ENCODE data around the gene ZNF524. TPM values are rescaled to one million over a fixed set of nuclear protein-coding genes. Genes with fewer than 3 reads are reported as not detected.

The ZNF524 gene
- total RNA-seq, 1 experiment from 2014 or later = 5.5 TPM

DNA sequence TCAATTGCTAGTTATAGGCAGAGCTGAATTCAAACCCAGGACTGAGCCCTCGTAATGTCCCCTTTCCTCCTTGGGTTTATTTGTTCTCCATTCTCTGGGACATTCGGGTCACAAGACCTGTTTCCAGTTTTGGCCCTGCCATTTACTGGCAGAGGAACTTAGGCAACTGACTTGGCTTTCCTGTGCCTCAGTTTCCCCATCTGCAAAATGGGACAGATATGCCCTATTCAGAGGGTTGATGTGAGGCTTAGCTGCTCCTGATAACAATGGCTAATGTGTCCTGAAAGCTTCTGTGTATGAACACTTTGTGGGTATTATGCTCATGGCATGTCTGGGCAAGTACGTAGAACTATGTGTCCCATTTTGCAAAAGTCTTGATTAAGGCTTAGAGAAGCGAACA is 996 bp downstream of the ZNF524 start:
- Mint-ChIP-seq H3K27me3 (ENCODE audit: low read depth) (no peaks in the 10 kb centered on the region; the same call in 1 of the 2 replicates), H3K4me3 (peak overlapping the region; percentile 74), H3K4me1 (peaks cover 29% of the 10 kb centered on the region), H3K27ac (peak overlapping the region; percentile 93), H3K9me3 (no peaks in the 10 kb centered on the region), H3K36me3 (peaks cover 8% of the 10 kb centered on the region)
- CTCF ChIA-PET = no interaction called here
- DNase-seq (ENCODE audit: low spot score) (no peak), ATAC-seq (no peak)
- TF ChIP-seq ZNF232 (CRISPR knock-in tag; IDR thresholded peaks at IDR 0.05) (no peak), ETV6 (CRISPR knock-in tag; IDR thresholded peaks at IDR 0.05) (no peak), ZNF317 (CRISPR knock-in tag; IDR thresholded peaks at IDR 0.05; ENCODE audit: borderline replicate concordance, low read depth) (no peak), ZNF396 (CRISPR knock-in tag; IDR thresholded peaks at IDR 0.05; ENCODE audit: borderline replicate concordance) (no peak)
- POLR2A ChIA-PET = interaction anchor here (1.0 kb wide), 1 partner anchor 51 kb away, joined by 3 read pairs; no protein-coding TSS in a partner anchor

DNA sequence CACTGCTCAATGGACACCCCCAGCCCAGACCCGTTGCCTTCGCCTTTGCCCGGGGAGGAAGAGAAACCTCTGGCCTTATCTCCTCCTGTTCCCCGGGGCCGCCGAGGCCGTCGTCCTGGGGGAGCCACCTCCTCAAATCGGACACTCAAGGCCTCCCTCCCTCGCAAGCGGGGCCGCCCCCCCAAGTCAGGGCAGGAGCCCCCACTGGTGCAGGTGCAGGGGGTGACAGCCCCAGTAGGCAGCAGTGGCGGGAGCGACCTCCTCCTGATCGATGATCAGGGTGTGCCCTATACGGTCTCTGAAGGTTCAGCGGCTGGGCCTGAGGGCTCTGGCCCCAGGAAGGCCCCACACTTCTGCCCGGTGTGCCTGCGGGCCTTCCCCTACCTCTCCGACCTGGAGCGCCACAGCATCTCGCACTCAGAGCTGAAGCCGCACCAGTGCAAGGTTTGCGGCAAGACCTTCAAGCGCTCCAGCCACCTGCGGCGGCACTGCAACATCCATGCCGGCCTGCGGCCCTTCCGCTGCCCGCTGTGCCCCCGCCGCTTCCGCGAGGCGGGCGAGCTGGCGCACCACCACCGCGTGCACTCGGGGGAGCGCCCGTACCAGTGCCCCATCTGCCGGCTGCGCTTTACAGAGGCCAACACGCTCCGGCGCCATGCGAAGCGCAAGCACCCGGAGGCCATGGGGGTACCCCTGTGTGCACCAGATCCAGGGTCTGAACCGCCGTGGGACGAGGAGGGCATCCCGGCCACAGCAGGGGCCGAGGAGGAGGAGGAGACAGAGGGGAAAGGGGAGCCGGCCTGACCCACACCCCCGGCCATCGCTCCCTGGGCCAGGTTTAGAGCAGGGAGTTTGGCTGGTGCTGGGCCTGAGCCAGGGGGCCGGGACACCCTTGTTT is 2.3 kb downstream of the ZNF524 start:
- Mint-ChIP-seq H3K4me1 (peaks cover 38% of the 10 kb centered on the region), H3K36me3 (peaks cover 7% of the 10 kb centered on the region), H3K9me3 (no peaks in the 10 kb centered on the region), H3K4me3 (no peak overlapping the region), H3K27ac (no peak overlapping the region), H3K27me3 (ENCODE audit: low read depth) (no peaks in the 10 kb centered on the region; the same call in 1 of the 2 replicates)
- TF ChIP-seq CTCF (IDR thresholded peaks at IDR 0.05) (no peak), TP53 (CRISPR knock-in tag; IDR thresholded peaks at IDR 0.05) (no peak)
- ChIA-PET POLR2A (interaction anchor here (0.7 kb wide), 1 partner anchor 237 kb away, joined by 3 read pairs; no protein-coding TSS in a partner anchor), CTCF (no interaction called here)
- DNase-seq (ENCODE audit: low spot score) = no peak
- ATAC-seq = no peak

DNA sequence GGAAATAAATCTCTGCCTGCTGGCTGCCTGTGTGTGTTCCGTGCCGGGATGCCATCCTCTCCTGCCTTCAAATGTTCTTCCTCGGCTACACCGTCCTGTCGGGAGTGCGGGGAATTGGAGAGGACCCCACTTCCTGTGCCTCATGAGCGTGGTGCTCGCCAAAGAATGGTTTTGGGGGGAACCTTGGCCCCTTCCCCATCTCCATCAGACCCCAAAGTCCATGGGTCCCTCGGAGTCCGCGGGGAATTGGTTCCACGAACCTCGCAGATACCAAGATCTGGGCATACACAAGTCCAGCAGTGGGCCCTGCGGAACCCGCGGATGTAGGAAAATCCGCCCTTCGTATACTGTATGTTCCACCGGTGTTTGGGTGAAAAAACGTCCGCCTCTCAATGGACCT is 3.0 kb downstream of the ZNF524 start:
- TF ChIP-seq, protein P1, sequence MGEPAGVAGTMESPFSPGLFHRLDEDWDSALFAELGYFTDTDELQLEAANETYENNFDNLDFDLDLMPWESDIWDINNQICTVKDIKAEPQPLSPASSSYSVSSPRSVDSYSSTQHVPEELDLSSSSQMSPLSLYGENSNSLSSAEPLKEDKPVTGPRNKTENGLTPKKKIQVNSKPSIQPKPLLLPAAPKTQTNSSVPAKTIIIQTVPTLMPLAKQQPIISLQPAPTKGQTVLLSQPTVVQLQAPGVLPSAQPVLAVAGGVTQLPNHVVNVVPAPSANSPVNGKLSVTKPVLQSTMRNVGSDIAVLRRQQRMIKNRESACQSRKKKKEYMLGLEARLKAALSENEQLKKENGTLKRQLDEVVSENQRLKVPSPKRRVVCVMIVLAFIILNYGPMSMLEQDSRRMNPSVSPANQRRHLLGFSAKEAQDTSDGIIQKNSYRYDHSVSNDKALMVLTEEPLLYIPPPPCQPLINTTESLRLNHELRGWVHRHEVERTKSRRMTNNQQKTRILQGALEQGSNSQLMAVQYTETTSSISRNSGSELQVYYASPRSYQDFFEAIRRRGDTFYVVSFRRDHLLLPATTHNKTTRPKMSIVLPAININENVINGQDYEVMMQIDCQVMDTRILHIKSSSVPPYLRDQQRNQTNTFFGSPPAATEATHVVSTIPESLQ (CRISPR knock-in tag; IDR thresholded peaks at IDR 0.05) = no peak
- TF ChIP-seq RELA (CRISPR knock-in tag; IDR thresholded peaks at IDR 0.05; ENCODE audit: borderline replicate concordance) (no peak), PRRX2 (CRISPR knock-in tag; IDR thresholded peaks at IDR 0.05) (no peak), FOXJ3 (CRISPR knock-in tag; IDR thresholded peaks at IDR 0.05; ENCODE audit: borderline replicate concordance) (no peak), ZNF121 (CRISPR knock-in tag; IDR thresholded peaks at IDR 0.05) (no peak), OVOL2 (CRISPR knock-in tag; IDR thresholded peaks at IDR 0.05; ENCODE audit: borderline replicate concordance) (no peak), GTF2I (CRISPR knock-in tag; conservative IDR thresholded peaks at IDR 0.05) (no peak)
- TF ChIP-seq, protein P2, sequence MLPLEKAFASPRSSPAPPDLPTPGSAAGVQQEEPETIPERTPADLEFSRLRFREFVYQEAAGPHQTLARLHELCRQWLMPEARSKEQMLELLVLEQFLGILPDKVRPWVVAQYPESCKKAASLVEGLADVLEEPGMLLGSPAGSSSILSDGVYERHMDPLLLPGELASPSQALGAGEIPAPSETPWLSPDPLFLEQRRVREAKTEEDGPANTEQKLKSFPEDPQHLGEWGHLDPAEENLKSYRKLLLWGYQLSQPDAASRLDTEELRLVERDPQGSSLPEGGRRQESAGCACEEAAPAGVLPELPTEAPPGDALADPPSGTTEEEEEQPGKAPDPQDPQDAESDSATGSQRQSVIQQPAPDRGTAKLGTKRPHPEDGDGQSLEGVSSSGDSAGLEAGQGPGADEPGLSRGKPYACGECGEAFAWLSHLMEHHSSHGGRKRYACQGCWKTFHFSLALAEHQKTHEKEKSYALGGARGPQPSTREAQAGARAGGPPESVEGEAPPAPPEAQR (CRISPR knock-in tag; IDR thresholded peaks at IDR 0.05) = no peak
- TF ChIP-seq, protein P3, sequence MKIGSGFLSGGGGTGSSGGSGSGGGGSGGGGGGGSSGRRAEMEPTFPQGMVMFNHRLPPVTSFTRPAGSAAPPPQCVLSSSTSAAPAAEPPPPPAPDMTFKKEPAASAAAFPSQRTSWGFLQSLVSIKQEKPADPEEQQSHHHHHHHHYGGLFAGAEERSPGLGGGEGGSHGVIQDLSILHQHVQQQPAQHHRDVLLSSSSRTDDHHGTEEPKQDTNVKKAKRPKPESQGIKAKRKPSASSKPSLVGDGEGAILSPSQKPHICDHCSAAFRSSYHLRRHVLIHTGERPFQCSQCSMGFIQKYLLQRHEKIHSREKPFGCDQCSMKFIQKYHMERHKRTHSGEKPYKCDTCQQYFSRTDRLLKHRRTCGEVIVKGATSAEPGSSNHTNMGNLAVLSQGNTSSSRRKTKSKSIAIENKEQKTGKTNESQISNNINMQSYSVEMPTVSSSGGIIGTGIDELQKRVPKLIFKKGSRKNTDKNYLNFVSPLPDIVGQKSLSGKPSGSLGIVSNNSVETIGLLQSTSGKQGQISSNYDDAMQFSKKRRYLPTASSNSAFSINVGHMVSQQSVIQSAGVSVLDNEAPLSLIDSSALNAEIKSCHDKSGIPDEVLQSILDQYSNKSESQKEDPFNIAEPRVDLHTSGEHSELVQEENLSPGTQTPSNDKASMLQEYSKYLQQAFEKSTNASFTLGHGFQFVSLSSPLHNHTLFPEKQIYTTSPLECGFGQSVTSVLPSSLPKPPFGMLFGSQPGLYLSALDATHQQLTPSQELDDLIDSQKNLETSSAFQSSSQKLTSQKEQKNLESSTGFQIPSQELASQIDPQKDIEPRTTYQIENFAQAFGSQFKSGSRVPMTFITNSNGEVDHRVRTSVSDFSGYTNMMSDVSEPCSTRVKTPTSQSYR (CRISPR knock-in tag; IDR thresholded peaks at IDR 0.05) = no peak
- TF ChIP-seq, protein P4, sequence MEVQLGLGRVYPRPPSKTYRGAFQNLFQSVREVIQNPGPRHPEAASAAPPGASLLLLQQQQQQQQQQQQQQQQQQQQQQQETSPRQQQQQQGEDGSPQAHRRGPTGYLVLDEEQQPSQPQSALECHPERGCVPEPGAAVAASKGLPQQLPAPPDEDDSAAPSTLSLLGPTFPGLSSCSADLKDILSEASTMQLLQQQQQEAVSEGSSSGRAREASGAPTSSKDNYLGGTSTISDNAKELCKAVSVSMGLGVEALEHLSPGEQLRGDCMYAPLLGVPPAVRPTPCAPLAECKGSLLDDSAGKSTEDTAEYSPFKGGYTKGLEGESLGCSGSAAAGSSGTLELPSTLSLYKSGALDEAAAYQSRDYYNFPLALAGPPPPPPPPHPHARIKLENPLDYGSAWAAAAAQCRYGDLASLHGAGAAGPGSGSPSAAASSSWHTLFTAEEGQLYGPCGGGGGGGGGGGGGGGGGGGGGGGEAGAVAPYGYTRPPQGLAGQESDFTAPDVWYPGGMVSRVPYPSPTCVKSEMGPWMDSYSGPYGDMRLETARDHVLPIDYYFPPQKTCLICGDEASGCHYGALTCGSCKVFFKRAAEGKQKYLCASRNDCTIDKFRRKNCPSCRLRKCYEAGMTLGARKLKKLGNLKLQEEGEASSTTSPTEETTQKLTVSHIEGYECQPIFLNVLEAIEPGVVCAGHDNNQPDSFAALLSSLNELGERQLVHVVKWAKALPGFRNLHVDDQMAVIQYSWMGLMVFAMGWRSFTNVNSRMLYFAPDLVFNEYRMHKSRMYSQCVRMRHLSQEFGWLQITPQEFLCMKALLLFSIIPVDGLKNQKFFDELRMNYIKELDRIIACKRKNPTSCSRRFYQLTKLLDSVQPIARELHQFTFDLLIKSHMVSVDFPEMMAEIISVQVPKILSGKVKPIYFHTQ (CRISPR knock-in tag; IDR thresholded peaks at IDR 0.05) = no peak
- DNase-seq (ENCODE audit: low spot score) (no peak), ATAC-seq (no peak)
- peak overlapping the region; percentile 83; the same call in 1 of the 2 replicates for H3K4me3 Mint-ChIP-seq
- H3K9me3 Mint-ChIP-seq = no peaks in the 10 kb centered on the region
- peaks cover 34% of the 10 kb centered on the region for H3K4me1 Mint-ChIP-seq
- CTCF ChIA-PET = interaction anchor here (2.3 kb wide), 1 partner anchor 51 kb away, joined by 9 read pairs; the partner anchor contains the start of gene U2AF2
- peaks cover 13% of the 10 kb centered on the region for H3K36me3 Mint-ChIP-seq
- POLR2A ChIA-PET = interaction anchor here (0.7 kb wide), 1 partner anchor 236 kb away, joined by 3 read pairs; no protein-coding TSS in a partner anchor
- H3K27ac Mint-ChIP-seq = peak overlapping the region; percentile 94
- no peaks in the 10 kb centered on the region for H3K27me3 Mint-ChIP-seq (ENCODE audit: low read depth)

Data from WTC11 (cell line).